H1 (cell line): ENCODE results near the gene TLR9. TPM values are rescaled to one million over a fixed set of nuclear protein-coding genes. Genes with fewer than 3 reads are reported as not detected.

Experiments used
- CTCF ChIA-PET: fragments of 300-600 bp; sonication (Branson Sonifier 250); formaldehyde crosslinking; loops from one replicate; lab custom pipeline; 2021; ENCODE audit not compliant: partially characterized antibody; lab: Charles Lee
- POLR2A ChIA-PET: fragments of 300-600 bp; sonication (Branson Sonifier 250); formaldehyde crosslinking; loops from one replicate; lab custom pipeline; 2021; ENCODE audit warnings: inconsistent platforms; ENCODE audit not compliant: partially characterized antibody; lab: Charles Lee
- DNase-seq, 2 experiments: peaks; one replicate each; pipeline versions ENCODE4 v3.0.0 to v3.0.0-alpha.2; 2010 to 2022; ENCODE audit warnings: low spot score in 2 of 2, low read depth in 1 of 2, mixed read lengths in 1 of 2
- FAIRE-seq: peaks from 2 replicates; lab custom pipeline; 2011; peaks lifted over from hg19 to GRCh38; lab: Jason Lieb, UNC
- H2AFZ ChIP-seq: 2 replicates; pipeline ENCODE4 v1.8.1; 2012; ENCODE audit warnings: low read length, inconsistent platforms
- H2AK5ac ChIP-seq: 2 replicates; pipeline ENCODE4 v1.6.1; 2013; ENCODE audit warnings: low read depth, low read length
- H2BK120ac ChIP-seq: replicated peaks from 2 replicates; pipeline ENCODE3; 2013; ENCODE audit warnings: low read depth, low read length, inconsistent platforms
- H2BK12ac ChIP-seq: 2 replicates; pipeline ENCODE4 v1.6.1; 2013; ENCODE audit warnings: low read depth, low read length
- H2BK15ac ChIP-seq: 2 replicates; pipeline ENCODE4 v1.6.1; 2013; ENCODE audit warnings: low read length
- H2BK20ac ChIP-seq: 2 replicates; pipeline ENCODE4 v1.6.1; 2013; ENCODE audit warnings: low read length
- H2BK5ac ChIP-seq: 2 replicates; pipeline ENCODE4 v1.6.1; 2013; ENCODE audit warnings: low read depth, low read length
- H3K14ac ChIP-seq: 2 replicates; pipeline ENCODE4 v1.6.1; 2013; ENCODE audit warnings: inconsistent platforms; ENCODE audit not compliant: insufficient read length
- H3K18ac ChIP-seq: 2 replicates; pipeline ENCODE4 v1.6.1; 2013; ENCODE audit warnings: low read length; ENCODE audit errors: extremely low read depth
- H3K23ac ChIP-seq: 2 replicates; pipeline ENCODE4 v1.6.1; 2013; ENCODE audit warnings: inconsistent platforms; ENCODE audit not compliant: insufficient read length
- H3K23me2 ChIP-seq: 2 replicates; pipeline ENCODE4 v1.6.1; 2013; ENCODE audit warnings: low read depth, low read length
- H3K27ac ChIP-seq: 2 replicates; pipeline ENCODE4 v1.6.1; 2011; ENCODE audit warnings: low read depth, low read length, inconsistent platforms
- H3K27me3 ChIP-seq, 4 experiments: replicated peaks in 1 of 4; 1 replicate in 1 of 4; 2 replicates in 3 of 4; pipeline versions ENCODE4 v1.6.1 to v1.8.1; 2011 to 2013; ENCODE audit warnings: low read length in 3 of 4, mild to moderate bottlenecking in 3 of 4, inconsistent platforms in 2 of 4, mixed read lengths in 2 of 4, moderate library complexity in 1 of 4; ENCODE audit not compliant: control insufficient read depth in 3 of 4, insufficient read depth in 3 of 4; ENCODE audit errors: extremely low read depth in 1 of 4
- H3K36me3 ChIP-seq, 4 experiments: 2 replicates each; pipeline versions ENCODE4 v1.6.1 to v1.8.1; 2011 to 2013; ENCODE audit warnings: mild to moderate bottlenecking in 4 of 4, low read length in 3 of 4, moderate library complexity in 2 of 4, control low read depth in 1 of 4, inconsistent platforms in 1 of 4; ENCODE audit not compliant: insufficient read depth in 4 of 4, control insufficient read depth in 2 of 4
- H3K4ac ChIP-seq: replicated peaks from 2 replicates; pipeline ENCODE3; 2013; ENCODE audit warnings: low read length, low read depth, mixed read lengths, inconsistent platforms; ENCODE audit not compliant: insufficient read length
- H3K4me1 ChIP-seq, 4 experiments: replicated peaks in 1 of 4; 1 replicate in 1 of 4; 2 replicates in 3 of 4; pipeline versions ENCODE4 v1.6.1 to v1.8.1; 2011 to 2013; ENCODE audit warnings: low read length in 3 of 4, inconsistent platforms in 2 of 4, mixed read lengths in 1 of 4; ENCODE audit not compliant: insufficient read depth in 4 of 4, control insufficient read depth in 3 of 4
- H3K4me2 ChIP-seq, 2 experiments: 2 replicates each; pipeline versions ENCODE4 v1.6.1 to v1.8.1; 2011 to 2013; ENCODE audit warnings: low read depth in 2 of 2, low read length in 2 of 2, control low read depth in 1 of 2, inconsistent platforms in 1 of 2, mild to moderate bottlenecking in 1 of 2; ENCODE audit not compliant: insufficient read depth in 1 of 2
- H3K4me3 ChIP-seq, 4 experiments: fragments of 200-600, 300-600 bp in 1 of 4; sonication (generic), shearing (Covaris generic), sonication (Bioruptor Twin) in 1 of 4; 2 replicates each; pipeline versions ENCODE4 v1.5.1 to v1.8.1; 2011 to 2016; ENCODE audit warnings: low read length in 4 of 4, low read depth in 3 of 4, control low read depth in 2 of 4, inconsistent platforms in 2 of 4, mild to moderate bottlenecking in 2 of 4, mixed read lengths in 1 of 4, moderate library complexity in 1 of 4; ENCODE audit not compliant: insufficient read depth in 2 of 4; ENCODE audit errors: extremely low read depth in 1 of 4
- H3K56ac ChIP-seq: replicated peaks from 2 replicates; pipeline ENCODE3; 2013; ENCODE audit warnings: low read depth, mild to moderate bottlenecking, mixed read lengths, low read length, inconsistent platforms; ENCODE audit not compliant: insufficient read length
- H3K79me1 ChIP-seq: 2 replicates; pipeline ENCODE4 v1.6.1; 2013; ENCODE audit warnings: low read depth, low read length, control low read depth
- H3K79me2 ChIP-seq, 2 experiments: 2 replicates each; pipeline versions ENCODE4 v1.6.1 to v1.8.1; 2012 to 2013; ENCODE audit warnings: low read length in 2 of 2, mild to moderate bottlenecking in 2 of 2, inconsistent platforms in 1 of 2; ENCODE audit not compliant: insufficient read depth in 2 of 2, control insufficient read depth in 1 of 2
- H3K9ac ChIP-seq, 4 experiments: replicated peaks in 1 of 4; 1 replicate in 1 of 4; 2 replicates in 3 of 4; pipeline versions ENCODE4 v1.6.1 to v1.8.1; 2011 to 2013; ENCODE audit warnings: low read depth in 3 of 4, low read length in 3 of 4, control low read depth in 2 of 4, mild to moderate bottlenecking in 2 of 4, moderate library complexity in 2 of 4, inconsistent platforms in 1 of 4; ENCODE audit errors: extremely low read depth in 1 of 4
- H3K9me3 ChIP-seq, 2 experiments: 2 replicates each; pipeline versions ENCODE4 v1.6.1 to v1.8.1; 2012 to 2013; ENCODE audit warnings: mild to moderate bottlenecking in 2 of 2, moderate library complexity in 2 of 2, control low read depth in 1 of 2, inconsistent platforms in 1 of 2, low read depth in 1 of 2, low read length in 1 of 2, mixed read lengths in 1 of 2; ENCODE audit not compliant: insufficient read depth in 2 of 2
- H4K20me1 ChIP-seq, 2 experiments: replicated peaks in 1 of 2; 2 replicates each; pipeline versions ENCODE3 to v1.8.1; 2011 to 2013; ENCODE audit warnings: inconsistent platforms in 2 of 2, low read length in 2 of 2, mild to moderate bottlenecking in 1 of 2; ENCODE audit not compliant: insufficient read depth in 2 of 2, control insufficient read depth in 1 of 2
- H4K5ac ChIP-seq: 2 replicates; pipeline ENCODE4 v1.6.1; 2013; ENCODE audit warnings: low read length, low read depth, mixed read lengths, inconsistent platforms; ENCODE audit not compliant: insufficient read length
- H4K8ac ChIP-seq: 2 replicates; pipeline ENCODE4 v1.8.0; 2013; ENCODE audit warnings: mild to moderate bottlenecking, moderate library complexity, low read length, inconsistent platforms; ENCODE audit not compliant: insufficient read depth; ENCODE audit errors: extremely low read depth
- H4K91ac ChIP-seq: replicated peaks from 2 replicates; pipeline ENCODE3; 2013; ENCODE audit warnings: low read length, mixed read lengths, inconsistent platforms; ENCODE audit not compliant: insufficient read length
- BACH1 ChIP-seq: IDR thresholded peaks from 2 replicates; pipeline ENCODE4 v1.6.1; 2012; ENCODE audit warnings: low read length, improper control_type of control experiment
- CHD1 ChIP-seq: IDR thresholded peaks from 2 replicates; pipeline ENCODE4 v1.6.1; 2012; ENCODE audit warnings: low read depth, low read length, improper control_type of control experiment
- GABPA ChIP-seq: IDR thresholded peaks from 2 replicates; pipeline ENCODE4 v1.6.1; 2011; ENCODE audit warnings: mild to moderate bottlenecking, low read length, moderate library complexity, borderline replicate concordance; ENCODE audit not compliant: insufficient read depth
- SP4 ChIP-seq: IDR thresholded peaks from 2 replicates; pipeline ENCODE4 v1.6.1; 2012; ENCODE audit warnings: low read length, inconsistent platforms
- WGBS, 2 experiments: shearing (Covaris generic) in 1 of 2; methylation state at CpG; one replicate each; pipeline versions ENCODE4 v1.1.6 to v1.1.7; 2013 to 2015; ENCODE audit warnings: low lambda C conversion rate in 2 of 2, mixed read lengths in 2 of 2, inconsistent platforms in 1 of 2, low coverage in 1 of 2, missing lambda C conversion rate in 1 of 2; ENCODE audit not compliant: insufficient replicate concordance in 2 of 2, insufficient coverage in 1 of 2, insufficient read length in 1 of 2; ENCODE audit errors: extremely low coverage in 1 of 2, missing lambda C conversion rate in 1 of 2; 5-methylcytosine and 5-hydroxymethylcytosine counted together
- polyA plus RNA-seq, 7 experiments: library from polyadenylated mRNA; depleted of rRNA in 3 of 7; stranded (reverse) in 5 of 7; unstranded in 2 of 7; fragments of >200 nt in 5 of 7; fragments of 200-250 nt in 2 of 7; gene quantifications; 1 replicate in 5 of 7; 2 replicates in 1 of 7; 4 replicates in 1 of 7; pipeline versions ENCODE4 v1.2.1 to v1.2.3, GENCODE V29; 2011 to 2013; ENCODE audit warnings: missing spikeins in 2 of 7, mixed read lengths in 2 of 7
- total RNA-seq: library from RNA; stranded (reverse); fragmentation: NEBNext Ultra II Directional; extraction: Animal tissue kit (Norgen Biotek cat#: 25700); gene quantifications from 2 replicates; pipeline ENCODE4 v1.2.1, GENCODE V29; 2021

Gene TLR9
- total and polyA plus RNA-seq, 2 of the 8 experiments (the other 6 are each of a cell fraction or from before 2014, with no cell fraction given): 0.05 TPM; not detected in 1

GRCh38 chr3:52198643-52199608 is 26.5 kb downstream of the TLR9 start:
- H3K23ac ChIP-seq: no peak overlapping the region
- peaks cover 0 to 12% (median 7%) of the 10 kb centered on the region in 4 experiments; a peak in 6 of 7 replicates for H3K4me1 ChIP-seq
- no peak overlapping the region for H2BK120ac ChIP-seq
- no peak overlapping the region for H2BK20ac ChIP-seq
- peaks cover 0 to 8% of the 10 kb centered on the region in 2 experiments; a peak in 2 of 4 replicates for H3K79me2 ChIP-seq
- H3K27me3 ChIP-seq: peaks cover 0 to 3% (median under 1%) of the 10 kb centered on the region in 4 experiments; a peak in 4 of 7 replicates
- ChIA-PET CTCF (no interaction called here), POLR2A (no interaction called here)
- H2BK15ac ChIP-seq: no peak overlapping the region
- H3K27ac ChIP-seq: no peak overlapping the region
- H2AFZ ChIP-seq: no peak overlapping the region
- H3K9me3 ChIP-seq: no peaks in the 10 kb centered on the region
- no peak overlapping the region for H4K5ac ChIP-seq
- no peak overlapping the region for H2AK5ac ChIP-seq
- H3K4ac ChIP-seq: no peak overlapping the region
- no peaks in the 10 kb centered on the region; the same call in none of the 2 replicates for H3K79me1 ChIP-seq
- peaks cover 4% of the 10 kb centered on the region; the same call in 1 of the 2 replicates for H3K23me2 ChIP-seq
- H3K56ac ChIP-seq: no peak overlapping the region
- FAIRE-seq (no peak), DNase-seq (no peak)
- 62% methylated on average over 14 of the region's 14 CpGs; no CpG with 5 or more reads in 1 of the 2 experiments for WGBS, 2 experiments
- no peak overlapping the region for H4K8ac ChIP-seq
- H4K91ac ChIP-seq: no peak overlapping the region
- H2BK12ac ChIP-seq: no peak overlapping the region
- H3K4me3 ChIP-seq: peak overlapping the region; percentile 80 to 94 (median 85)
- H4K20me1 ChIP-seq: peaks cover 0 to 3% of the 10 kb centered on the region in 2 experiments
- H3K36me3 ChIP-seq: peaks cover 13 to 38% (median 20%) of the 10 kb centered on the region in 4 experiments
- peak overlapping the region; percentile 92 to 93 for H3K4me2 ChIP-seq
- no peak overlapping the region for H3K14ac ChIP-seq
- H3K18ac ChIP-seq: peak overlapping the region; percentile 38; the same call in 1 of the 2 replicates
- TF ChIP-seq BACH1: no peak
- no peak for TF ChIP-seq SP4
- TF ChIP-seq CHD1: no peak
- TF ChIP-seq GABPA: no peak
- peak overlapping the region in 3 of 4 experiments; percentile 59 to 70 (median 66); a peak in 6 of 7 replicates for H3K9ac ChIP-seq
- H2BK5ac ChIP-seq: no peak overlapping the region
